Renal cortex interstitium (tissue), 15 donors: ENCODE results near the gene PDE1C. TPM values are rescaled to one million over a fixed set of nuclear protein-coding genes. Genes with fewer than 3 reads are reported as not detected.

Experiments
- DNase-seq, 11 donors: peaks; one replicate each; pipeline ENCODE4 v3.0.0-alpha.2; 2013; ENCODE audit warnings: low read depth in 9 of 11, low spot score in 4 of 11; ENCODE audit errors: extremely low read depth in 1 of 11
- long read RNA-seq, 16 experiments: transcript quantifications; one replicate each; lab custom pipeline, GENCODE V29; 2026
- polyA plus RNA-seq, 3 donors: library from polyadenylated mRNA; unstranded; fragments of 120-200 nt; gene quantifications; one replicate each; pipeline ENCODE4 v1.2.1, GENCODE V29; 2013; ENCODE audit not compliant: insufficient read length in 3 of 3

PDE1C gene
- polyA plus RNA-seq: 1 to 10 TPM; 2.6 to 6.1 (median 4.5) TPM
- long read RNA-seq, donor 1: 0 reads
- long read RNA-seq, donor 2: 0 reads
- long read RNA-seq, donor 3: 0 reads
- long read RNA-seq, donor 4, partial matches to known transcripts: 0 of 1 reads
- long read RNA-seq, donor 4, other reads (novel, unspliced or antisense): 0 of 1 reads
- long read RNA-seq, donor 5: 0 reads
- long read RNA-seq, donor 6: 0 reads
- long read RNA-seq, donor 7: 0 reads
- long read RNA-seq, donor 8: 0 reads
- long read RNA-seq, donor 9, partial matches to known transcripts: 0 of 1 reads
- long read RNA-seq, donor 9, other reads (novel, unspliced or antisense): 0 of 1 reads
- long read RNA-seq, donor 10, partial matches to known transcripts: 0 of 1 reads
- long read RNA-seq, donor 10, other reads (novel, unspliced or antisense): 0 of 1 reads
- long read RNA-seq, donor 11: 0 reads
- long read RNA-seq, donor 12: 0 reads
- long read RNA-seq, donor 13: 0 reads
- long read RNA-seq, donor 14, partial matches to known transcripts: 0 of 1 reads
- long read RNA-seq, donor 14, other reads (novel, unspliced or antisense): 0 of 1 reads
- long read RNA-seq, donor 15: 0 reads
- long read RNA-seq, donor 16, partial matches to known transcripts: 0 of 2 reads
- long read RNA-seq, donor 16, other reads (novel, unspliced or antisense): 0 of 2 reads

DNA sequence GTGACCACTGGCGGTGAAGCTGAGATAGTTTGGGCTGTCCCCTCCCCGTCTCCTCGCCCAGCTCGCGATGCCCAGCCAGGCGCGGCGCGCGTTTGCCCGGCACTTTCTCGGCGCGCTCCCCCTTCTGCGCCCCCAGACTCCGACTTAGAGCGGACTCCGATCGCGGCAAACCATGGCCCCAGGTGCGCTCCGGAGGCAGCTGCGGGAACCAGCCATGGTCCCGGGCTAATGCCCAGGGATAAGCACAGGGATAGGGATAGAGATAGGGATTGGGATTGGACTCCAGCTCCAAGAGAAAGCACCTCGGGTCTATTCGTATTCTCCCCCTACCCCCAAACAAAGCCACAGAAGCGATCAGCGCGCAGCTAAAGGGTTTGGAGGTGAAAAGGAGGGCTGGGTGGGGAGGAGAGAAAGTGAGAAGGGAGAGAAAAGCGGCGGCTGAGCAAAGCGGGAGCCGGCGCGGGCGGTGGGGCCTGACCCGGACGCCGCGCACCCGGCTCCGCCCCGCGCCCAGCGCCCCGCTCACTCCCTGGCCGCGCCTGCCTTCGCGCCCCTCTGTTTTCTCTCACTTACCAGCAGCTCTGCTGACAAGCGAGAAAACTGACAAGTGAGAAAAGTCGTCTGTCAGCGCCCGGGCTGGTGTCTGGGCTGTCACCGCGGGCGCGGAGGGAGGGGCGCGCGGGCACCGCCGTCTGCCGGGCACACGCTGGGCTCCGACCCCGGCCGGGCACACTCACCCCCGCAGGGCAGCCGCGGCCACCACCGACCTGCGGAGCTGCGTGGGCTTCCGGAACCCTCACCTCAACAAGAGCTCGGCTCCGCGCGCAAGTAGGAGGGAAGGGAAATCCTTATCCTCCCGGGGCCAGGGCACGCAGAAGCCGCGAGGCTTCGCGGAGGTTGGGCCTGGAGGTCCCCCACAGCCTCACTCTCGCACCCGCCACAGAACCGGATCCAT lies at the start of gene PDE1C:
Gene PDE1C, minus strand, starts transcription at position 2 of the 955 bp plus-strand sequence.
- peak in 1 of 11 donors; percentile 16 for DNase-seq

DNA sequence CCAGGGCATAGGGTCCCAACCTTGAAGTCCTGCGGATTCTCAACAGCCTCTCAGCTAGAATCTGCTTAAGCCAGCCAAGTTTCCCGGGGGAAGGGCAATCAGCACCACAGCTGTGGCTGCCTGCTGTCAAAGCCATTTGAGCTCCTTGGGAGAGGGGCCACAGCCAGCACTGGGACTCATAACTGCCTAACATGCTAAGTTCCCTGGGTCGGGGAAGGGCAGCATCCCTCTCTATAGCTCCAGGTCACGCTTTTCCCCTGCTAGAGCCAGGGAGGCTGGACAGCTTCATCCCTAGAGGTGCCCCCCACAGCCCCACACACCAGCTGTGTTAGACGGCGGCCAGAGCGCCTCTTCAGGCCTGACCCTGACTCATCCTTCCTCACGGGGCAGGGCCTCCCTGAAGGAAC lies 49.6 kb upstream of the PDE1C start:
- DNase-seq: no peak

- DNase-seq: no peak
These were observed 47.6 kb upstream of the PDE1C start for GRCh38 chr7:32117837-32118236.

- DNase-seq: no peak
These were observed 46.2 kb upstream of the PDE1C start for GRCh38 chr7:32116436-32116835.

- DNase-seq: no peak
These were observed 45.6 kb upstream of the PDE1C start for GRCh38 chr7:32115831-32116230.

DNA sequence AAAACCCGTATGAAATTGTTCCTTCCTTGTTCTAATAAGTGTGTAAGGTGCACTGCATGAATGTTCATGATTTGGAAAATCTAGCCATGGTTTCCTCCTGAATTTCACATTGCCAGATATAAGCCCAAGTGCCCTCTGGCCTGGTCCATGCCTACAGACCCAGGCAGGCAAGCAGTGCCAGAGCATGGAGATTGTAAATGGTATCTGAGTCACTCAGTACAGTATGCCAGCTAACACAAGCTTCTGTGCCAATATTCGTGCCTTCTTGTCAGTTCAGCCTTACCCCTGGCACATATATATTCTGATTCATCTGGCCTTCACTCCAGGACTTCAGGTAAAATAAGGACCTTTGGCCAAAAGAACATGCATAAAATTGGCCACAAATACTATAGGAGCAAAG lies 38.4 kb upstream of the PDE1C start:
- DNase-seq: no peak

- DNase-seq: no peak
These were observed 34.6 kb upstream of the PDE1C start for GRCh38 chr7:32104766-32105165.

- no peak for DNase-seq
These were observed 33.2 kb upstream of the PDE1C start for GRCh38 chr7:32103361-32103760.

DNA sequence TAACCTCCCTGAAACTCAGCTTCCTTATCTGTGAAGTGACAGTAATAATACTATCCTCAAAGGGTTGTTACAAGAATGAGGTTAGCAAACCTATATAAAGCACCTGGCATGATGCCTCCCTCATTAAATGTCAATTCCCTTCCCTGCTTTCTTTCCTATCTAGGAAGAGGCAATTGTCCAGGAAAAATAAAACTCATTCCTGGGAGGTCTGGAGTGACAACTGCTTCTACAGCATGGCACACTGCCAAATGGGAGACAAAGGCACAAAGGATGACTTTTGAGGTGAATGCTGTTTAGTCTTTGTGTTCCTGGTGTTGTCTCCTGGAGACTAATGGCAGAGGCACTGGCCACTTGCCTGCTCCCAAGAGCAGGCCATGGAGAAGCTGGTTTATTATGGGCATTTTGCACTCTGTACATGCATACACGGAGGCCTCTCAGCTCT lies 32.2 kb upstream of the PDE1C start:
- DNase-seq: no peak

- no peak for DNase-seq
These were observed 30.2 kb upstream of the PDE1C start for GRCh38 chr7:32100407-32100907.

DNA sequence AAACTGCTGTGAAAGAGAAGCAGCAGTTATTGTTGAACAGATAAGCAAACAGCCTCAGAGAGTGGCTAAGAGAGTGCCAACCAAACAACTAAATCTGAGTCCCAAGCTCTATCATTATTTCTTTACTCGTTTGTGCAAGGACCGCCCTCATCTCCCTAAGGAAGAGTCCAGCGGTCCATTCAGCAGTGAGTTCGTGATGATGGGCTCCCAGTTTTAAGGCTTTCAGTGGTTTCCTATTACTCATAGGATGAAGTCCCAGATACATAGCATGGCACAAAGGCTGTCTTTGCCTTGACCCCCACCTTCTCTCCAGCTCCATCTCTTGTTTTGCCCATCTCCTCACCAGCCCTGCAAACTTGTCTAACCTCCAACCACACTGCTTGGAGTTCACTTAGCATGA lies 24.3 kb upstream of the PDE1C start:
- DNase-seq: no peak

GRCh38 chr7:32093415-32094408 lies 23.5 kb upstream of the PDE1C start:
- DNase-seq: no peak

- no peak for DNase-seq
These were observed 22.1 kb upstream of the PDE1C start for GRCh38 chr7:32092346-32092745.

- DNase-seq: no peak
These were observed 21.5 kb upstream of the PDE1C start for GRCh38 chr7:32091608-32092210.

DNA sequence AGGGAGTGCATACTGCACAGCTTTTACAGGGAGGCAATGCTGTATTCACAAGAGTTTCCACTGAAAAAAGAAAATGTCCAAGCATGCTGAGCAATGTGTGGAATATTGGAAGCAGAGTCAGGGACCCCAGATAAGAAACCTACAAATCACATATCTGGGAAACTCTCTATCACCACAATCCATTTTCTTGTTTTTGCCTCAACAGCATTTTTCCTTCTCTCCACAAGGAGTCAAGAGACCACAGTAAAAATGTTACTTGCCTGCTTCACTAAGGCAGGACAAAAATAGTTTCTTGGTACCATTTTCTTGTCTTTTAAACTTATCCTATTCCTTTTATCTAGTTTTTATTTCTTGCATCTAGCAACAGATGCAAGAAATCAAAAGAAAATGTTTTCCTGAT lies 19.5 kb upstream of the PDE1C start:
- no peak for DNase-seq

DNA sequence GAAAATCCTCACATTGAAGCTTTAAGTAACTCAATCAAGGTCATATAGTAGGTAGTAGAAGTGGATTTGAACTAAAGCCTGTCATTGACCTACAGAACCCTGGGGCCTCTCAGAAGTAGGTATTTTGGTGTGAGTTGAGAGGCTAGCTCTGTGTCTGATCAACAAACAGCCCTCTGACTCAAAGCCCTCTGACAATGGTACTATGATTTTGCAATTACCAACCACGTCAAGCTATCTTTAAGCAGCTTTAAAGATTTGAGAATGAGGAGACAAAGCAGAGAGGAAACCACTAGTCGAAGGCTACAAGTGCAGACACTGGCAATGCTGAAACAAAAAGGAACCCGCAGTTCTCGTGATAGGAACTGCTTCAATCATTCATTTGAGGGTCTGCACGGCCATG lies 19.0 kb upstream of the PDE1C start:
- DNase-seq: no peak

DNA sequence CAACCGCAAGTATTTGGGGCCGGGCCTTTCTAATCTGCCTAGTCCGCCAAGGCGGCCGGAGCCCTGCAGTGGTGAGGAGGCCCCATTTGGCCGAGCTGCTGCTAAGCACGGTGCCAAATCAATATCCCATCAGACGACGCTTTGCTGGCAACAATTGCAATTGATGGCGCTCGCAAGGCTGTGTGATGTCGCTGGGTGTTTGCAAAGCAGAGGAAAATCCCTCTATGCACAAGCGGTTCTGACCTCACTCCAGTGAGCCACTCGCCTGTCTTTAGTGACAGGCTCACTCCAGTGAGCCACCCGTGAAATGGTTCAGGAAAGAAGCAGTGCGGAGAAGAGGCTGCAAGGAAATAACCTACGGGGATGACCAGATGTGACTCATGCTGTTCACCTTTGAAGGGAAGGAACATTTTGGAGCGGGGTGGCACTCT lies 18.3 kb upstream of the PDE1C start:
- DNase-seq: no peak

DNA sequence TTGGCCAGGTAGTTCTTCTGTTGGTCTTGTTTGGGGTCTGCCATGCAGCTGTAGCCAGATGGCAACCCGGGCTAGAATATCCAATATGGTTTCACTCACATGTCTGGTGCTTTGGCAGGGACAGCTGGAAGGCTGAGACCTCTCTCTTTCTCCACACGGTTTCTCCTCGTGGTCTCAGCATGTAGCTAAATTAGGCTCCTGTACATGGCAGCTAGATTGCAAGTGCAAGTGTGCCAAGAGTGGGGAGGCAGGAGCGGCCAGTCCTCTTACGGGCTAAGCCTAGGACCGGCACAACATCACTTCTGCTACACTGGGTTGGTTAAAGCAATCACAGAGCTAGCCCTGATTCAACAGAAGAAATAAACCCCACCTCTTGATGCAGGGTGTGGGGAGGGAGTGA lies 9.3 kb upstream of the PDE1C start:
- DNase-seq: no peak
